Keratinocyte (primary cell): ENCODE measurements around the gene C17orf113. TPM values are rescaled to one million over a fixed set of nuclear protein-coding genes. Genes with fewer than 3 reads are reported as not detected.

ENCODE experiments used
- DNase-seq: peaks from one replicate; pipeline ENCODE4 v3.0.0-alpha.2; 2011; ENCODE audit warnings: low read depth, missing footprints, low spot score
- FAIRE-seq: peaks from 2 replicates; lab custom pipeline; 2011; peaks lifted over from hg19 to GRCh38; lab: Jason Lieb, UNC
- H2AFZ ChIP-seq: 2 replicates; pipeline ENCODE4 v1.6.0; 2012; ENCODE audit warnings: low read length, control low read depth, inconsistent platforms; ENCODE audit not compliant: control insufficient read depth
- H3K27ac ChIP-seq: 2 replicates; pipeline ENCODE4 v1.5.1; 2011; ENCODE audit warnings: low read length; ENCODE audit not compliant: control insufficient read depth, insufficient read depth
- H3K27me3 ChIP-seq: 3 replicates; pipeline ENCODE4 v1.6.0; 2011; ENCODE audit warnings: low read length; ENCODE audit not compliant: control insufficient read depth, insufficient read depth; ENCODE audit errors: extremely low read depth
- H3K36me3 ChIP-seq, 2 experiments: 2 replicates in 1 of 2; 3 replicates in 1 of 2; pipeline ENCODE4 v1.5.1; 2011; ENCODE audit warnings: low read length in 2 of 2, mild to moderate bottlenecking in 1 of 2; ENCODE audit not compliant: control insufficient read depth in 2 of 2, insufficient read depth in 2 of 2; ENCODE audit errors: extremely low read depth in 1 of 2
- H3K4me1 ChIP-seq: 3 replicates; pipeline ENCODE4 v1.5.1; 2011; ENCODE audit warnings: low read length; ENCODE audit not compliant: control insufficient read depth, insufficient read depth; ENCODE audit errors: extremely low read depth
- H3K4me2 ChIP-seq: 3 replicates; pipeline ENCODE4 v1.6.0; 2011; ENCODE audit warnings: low read depth, low read length; ENCODE audit not compliant: control insufficient read depth, insufficient read depth; ENCODE audit errors: extremely low read depth
- H3K4me3 ChIP-seq, 3 experiments: fragments of 200-600 bp in 1 of 3; sonication (generic) in 1 of 3; 2 replicates in 2 of 3; 3 replicates in 1 of 3; pipeline ENCODE4 v1.5.1; 2011 to 2016; ENCODE audit warnings: low read length in 3 of 3, mild to moderate bottlenecking in 3 of 3, control low read depth in 2 of 3, inconsistent platforms in 1 of 3, low read depth in 1 of 3, mixed read lengths in 1 of 3, mixed run types in 1 of 3, moderate library complexity in 1 of 3; ENCODE audit not compliant: control insufficient read depth in 2 of 3, insufficient read depth in 2 of 3; ENCODE audit errors: extremely low read depth in 1 of 3
- H3K79me2 ChIP-seq: 2 replicates; pipeline ENCODE4 v1.6.0; 2012; ENCODE audit warnings: low read length; ENCODE audit not compliant: control insufficient read depth, insufficient read depth
- H3K9ac ChIP-seq: 3 replicates; pipeline ENCODE4 v1.6.0; 2011; ENCODE audit warnings: low read length; ENCODE audit not compliant: control insufficient read depth, insufficient read depth; ENCODE audit errors: extremely low read depth
- H3K9me1 ChIP-seq: 3 replicates; pipeline ENCODE4 v1.6.0; 2011; ENCODE audit warnings: low read length; ENCODE audit not compliant: control insufficient read depth, insufficient read depth; ENCODE audit errors: extremely low read depth
- H3K9me3 ChIP-seq: 2 replicates; pipeline ENCODE4 v1.5.1; 2012; ENCODE audit warnings: low read depth, low read length; ENCODE audit not compliant: control insufficient read depth
- H4K20me1 ChIP-seq: 3 replicates; pipeline ENCODE4 v1.6.0; 2011; ENCODE audit warnings: low read length; ENCODE audit not compliant: control insufficient read depth, insufficient read depth; ENCODE audit errors: extremely low read depth
- EZH2 ChIP-seq: IDR thresholded peaks from one replicate; pipeline ENCODE4 v1.6.1; 2012; ENCODE audit warnings: inconsistent platforms, mild to moderate bottlenecking, low read length, moderate library complexity
- dilution Hi-C: fragments of 300-500 bp; cut with MboI; formaldehyde crosslinking; loops from one replicate; pipeline ENCODE4 v1.7.0; 2020; ENCODE audit warnings: low sequenced_read_pairs; ENCODE audit not compliant: extremely low pct_ligation_motif_present
- polyA plus RNA-seq, 5 experiments: library from polyadenylated mRNA; depleted of rRNA in 3 of 5; stranded (reverse) in 3 of 5; stranded (forward) in 1 of 5; unstranded in 1 of 5; fragments of >200 nt; gene quantifications; 1 replicate in 1 of 5; 2 replicates in 3 of 5; 3 replicates in 1 of 5; pipeline versions ENCODE4 v1.2.1 to v1.2.3, GENCODE V29; 2011 to 2012; ENCODE audit warnings: missing spikeins in 2 of 5, low read depth in 1 of 5, low replicate concordance in 1 of 5
- TF ChIP-seq, protein P1 (sequence below), 3 experiments: IDR thresholded peaks in 1 of 3; conservative IDR thresholded peaks in 1 of 3; optimal IDR thresholded peaks in 1 of 3; 2 replicates in 2 of 3; 3 replicates in 1 of 3; pipeline versions ENCODE3 to v1.5.1; 2011; ENCODE audit warnings: low read length in 3 of 3, mild to moderate bottlenecking in 3 of 3, moderate library complexity in 2 of 3, control low read depth in 1 of 3, inconsistent platforms in 1 of 3; ENCODE audit not compliant: insufficient read depth in 2 of 3; ENCODE audit errors: extremely low read depth in 1 of 3

The C17orf113 gene
- polyA plus RNA-seq, 1 donor (not counting 4 experiments of a cell fraction or from before 2014, with no cell fraction given): 0.12 TPM

DNA sequence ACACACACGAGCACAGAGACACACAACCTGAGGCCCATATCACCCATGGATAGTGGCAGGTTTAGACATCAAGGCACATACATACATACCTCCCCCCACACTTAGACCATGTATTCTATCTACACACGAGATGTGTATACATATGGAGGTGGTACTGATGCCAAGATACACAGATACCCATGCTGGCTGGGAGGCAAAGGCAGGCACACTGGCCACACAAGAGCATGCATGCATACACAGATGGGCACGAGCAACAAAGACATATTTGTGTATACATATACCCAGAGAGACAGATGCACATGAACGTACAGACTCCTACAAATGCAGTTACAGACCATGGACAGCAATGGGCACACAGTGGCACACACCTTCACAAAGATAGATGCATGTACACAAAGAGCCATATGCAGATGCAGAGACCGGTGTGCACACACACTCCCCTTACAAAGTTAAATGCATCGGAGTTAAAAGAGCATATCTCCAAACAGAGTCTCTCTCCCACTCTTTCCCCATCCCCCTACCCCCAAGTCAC, 2.0 kb upstream of the C17orf113 start:
- Histone ChIP-seq H3K4me2 (no peak overlapping the region), H3K79me2 (no peaks in the 10 kb centered on the region), H2AFZ (no peak overlapping the region), H3K9me1 (no peaks in the 10 kb centered on the region), H4K20me1 (no peaks in the 10 kb centered on the region), H3K27me3 (peaks cover 32% of the 10 kb centered on the region), H3K9me3 (no peaks in the 10 kb centered on the region), H3K4me3 (no peak overlapping the region), H3K27ac (no peak overlapping the region), H3K36me3 (no peaks in the 10 kb centered on the region), H3K9ac (no peak overlapping the region), H3K4me1 (peaks cover 8% of the 10 kb centered on the region)
- no peak for FAIRE-seq
- DNase-seq: no peak
- no peak for TF ChIP-seq EZH2
- TF ChIP-seq, protein P1, sequence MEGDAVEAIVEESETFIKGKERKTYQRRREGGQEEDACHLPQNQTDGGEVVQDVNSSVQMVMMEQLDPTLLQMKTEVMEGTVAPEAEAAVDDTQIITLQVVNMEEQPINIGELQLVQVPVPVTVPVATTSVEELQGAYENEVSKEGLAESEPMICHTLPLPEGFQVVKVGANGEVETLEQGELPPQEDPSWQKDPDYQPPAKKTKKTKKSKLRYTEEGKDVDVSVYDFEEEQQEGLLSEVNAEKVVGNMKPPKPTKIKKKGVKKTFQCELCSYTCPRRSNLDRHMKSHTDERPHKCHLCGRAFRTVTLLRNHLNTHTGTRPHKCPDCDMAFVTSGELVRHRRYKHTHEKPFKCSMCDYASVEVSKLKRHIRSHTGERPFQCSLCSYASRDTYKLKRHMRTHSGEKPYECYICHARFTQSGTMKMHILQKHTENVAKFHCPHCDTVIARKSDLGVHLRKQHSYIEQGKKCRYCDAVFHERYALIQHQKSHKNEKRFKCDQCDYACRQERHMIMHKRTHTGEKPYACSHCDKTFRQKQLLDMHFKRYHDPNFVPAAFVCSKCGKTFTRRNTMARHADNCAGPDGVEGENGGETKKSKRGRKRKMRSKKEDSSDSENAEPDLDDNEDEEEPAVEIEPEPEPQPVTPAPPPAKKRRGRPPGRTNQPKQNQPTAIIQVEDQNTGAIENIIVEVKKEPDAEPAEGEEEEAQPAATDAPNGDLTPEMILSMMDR (optimal IDR thresholded peaks at IDR 0.05 in 1 of 3, IDR thresholded peaks at IDR 0.05 in 1 of 3, conservative IDR thresholded peaks at IDR 0.05 in 1 of 3; ENCODE audit: extremely low read depth in 1 of 3, insufficient read depth in 2 of 3, low read length in 3 of 3): no peak
- dilution Hi-C loops: no loop called here

DNA sequence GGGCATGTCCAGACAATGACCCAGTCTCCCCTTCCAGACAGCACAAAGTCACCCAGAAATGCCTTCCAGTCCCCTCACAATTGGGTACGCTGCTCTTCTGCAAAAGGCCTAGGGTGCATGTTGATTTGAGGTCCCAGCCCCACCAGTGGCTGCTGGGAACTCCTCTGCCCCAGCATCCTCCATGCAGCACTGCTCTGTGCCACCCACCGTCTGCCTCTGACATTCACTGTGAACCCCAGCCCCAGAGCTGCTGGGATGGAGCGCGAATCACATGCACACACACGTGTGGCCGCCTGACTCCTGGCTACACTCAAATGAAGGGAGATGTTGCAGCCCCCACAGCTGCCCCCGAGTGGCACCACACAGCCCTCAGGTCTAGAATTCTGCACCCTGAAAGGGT, 1.2 kb upstream of the C17orf113 start:
- H3K4me3 ChIP-seq: no peak overlapping the region
- no peak overlapping the region for H2AFZ ChIP-seq
- DNase-seq (no peak), FAIRE-seq (no peak)
- H3K36me3 ChIP-seq: no peaks in the 10 kb centered on the region
- H4K20me1 ChIP-seq: no peaks in the 10 kb centered on the region
- dilution Hi-C loops: no loop called here
- H3K4me2 ChIP-seq: no peak overlapping the region
- no peak overlapping the region for H3K9ac ChIP-seq
- H3K9me3 ChIP-seq: no peaks in the 10 kb centered on the region
- peaks cover 8% of the 10 kb centered on the region for H3K4me1 ChIP-seq
- TF ChIP-seq, protein P1 (optimal IDR thresholded peaks at IDR 0.05 in 1 of 3, IDR thresholded peaks at IDR 0.05 in 1 of 3, conservative IDR thresholded peaks at IDR 0.05 in 1 of 3; ENCODE audit: extremely low read depth in 1 of 3, insufficient read depth in 2 of 3, low read length in 3 of 3): no peak
- TF ChIP-seq EZH2: no peak
- no peaks in the 10 kb centered on the region for H3K79me2 ChIP-seq
- no peak overlapping the region for H3K27ac ChIP-seq
- H3K9me1 ChIP-seq: no peaks in the 10 kb centered on the region
- H3K27me3 ChIP-seq: peaks cover 32% of the 10 kb centered on the region
